ENCODE results near the gene LPIN2.

LPIN2 gene

DNA sequence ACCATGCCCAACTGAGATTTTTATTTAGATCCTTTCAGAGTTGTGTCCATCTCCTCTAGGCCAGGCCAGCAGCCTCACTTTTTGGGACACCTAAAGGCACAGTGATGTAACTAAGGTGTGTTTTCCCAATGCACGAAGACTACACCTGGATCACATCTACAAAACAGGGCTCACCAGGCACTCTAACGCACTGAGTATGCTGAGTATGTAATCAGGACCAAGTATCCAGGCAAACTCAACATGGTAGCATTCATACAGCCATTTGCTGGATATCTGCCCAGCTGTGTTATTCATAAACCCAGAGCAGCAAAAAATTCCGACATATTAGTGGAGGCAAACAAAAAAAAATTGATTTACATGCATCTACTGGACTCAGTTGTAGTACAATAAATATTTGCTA is 33.8 kb downstream of the LPIN2 start:
- DNase-seq: no peak

DNA sequence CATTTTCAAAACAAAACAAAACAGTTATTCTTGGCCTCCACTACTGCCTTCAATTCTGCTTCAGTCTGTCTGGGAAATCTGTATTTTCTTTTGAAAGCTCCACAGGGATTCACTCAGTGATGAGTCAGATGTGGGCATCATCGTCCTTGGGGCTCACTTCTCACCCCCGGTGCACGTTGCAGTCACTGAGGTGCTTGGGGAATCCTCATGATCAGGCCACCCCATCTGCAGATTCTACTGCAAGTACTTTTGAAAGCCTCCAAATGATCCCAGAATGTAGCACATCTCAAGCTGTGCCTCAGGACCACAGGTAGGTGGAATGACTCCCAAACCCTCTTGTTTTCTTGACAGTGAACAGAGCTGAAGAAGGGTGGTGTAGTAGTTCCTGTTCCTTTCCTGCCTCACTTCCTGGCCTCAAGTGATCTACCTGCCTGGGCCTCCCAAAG is 34.3 kb downstream of the LPIN2 start:
- DNase-seq: peak; percentile 3

DNA sequence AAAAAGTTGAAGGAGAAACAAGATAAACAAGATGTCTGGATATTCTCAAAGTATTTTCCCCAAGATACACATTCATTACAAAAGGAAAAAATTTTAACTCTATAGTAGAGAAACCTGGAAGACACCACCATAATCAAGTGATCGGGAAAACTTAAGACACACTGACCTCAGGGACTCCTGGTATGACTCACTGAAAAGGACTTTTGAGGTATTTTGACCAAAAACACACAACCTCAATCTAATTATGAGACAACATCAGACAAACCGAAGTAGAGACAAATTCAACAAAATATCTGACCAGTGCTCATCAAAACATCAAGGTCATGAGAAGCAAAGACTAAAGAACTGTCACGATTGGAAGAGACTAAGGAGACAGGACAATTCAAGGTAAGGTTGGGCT is 34.7 kb downstream of the LPIN2 start:
- no peak for DNase-seq

DNA sequence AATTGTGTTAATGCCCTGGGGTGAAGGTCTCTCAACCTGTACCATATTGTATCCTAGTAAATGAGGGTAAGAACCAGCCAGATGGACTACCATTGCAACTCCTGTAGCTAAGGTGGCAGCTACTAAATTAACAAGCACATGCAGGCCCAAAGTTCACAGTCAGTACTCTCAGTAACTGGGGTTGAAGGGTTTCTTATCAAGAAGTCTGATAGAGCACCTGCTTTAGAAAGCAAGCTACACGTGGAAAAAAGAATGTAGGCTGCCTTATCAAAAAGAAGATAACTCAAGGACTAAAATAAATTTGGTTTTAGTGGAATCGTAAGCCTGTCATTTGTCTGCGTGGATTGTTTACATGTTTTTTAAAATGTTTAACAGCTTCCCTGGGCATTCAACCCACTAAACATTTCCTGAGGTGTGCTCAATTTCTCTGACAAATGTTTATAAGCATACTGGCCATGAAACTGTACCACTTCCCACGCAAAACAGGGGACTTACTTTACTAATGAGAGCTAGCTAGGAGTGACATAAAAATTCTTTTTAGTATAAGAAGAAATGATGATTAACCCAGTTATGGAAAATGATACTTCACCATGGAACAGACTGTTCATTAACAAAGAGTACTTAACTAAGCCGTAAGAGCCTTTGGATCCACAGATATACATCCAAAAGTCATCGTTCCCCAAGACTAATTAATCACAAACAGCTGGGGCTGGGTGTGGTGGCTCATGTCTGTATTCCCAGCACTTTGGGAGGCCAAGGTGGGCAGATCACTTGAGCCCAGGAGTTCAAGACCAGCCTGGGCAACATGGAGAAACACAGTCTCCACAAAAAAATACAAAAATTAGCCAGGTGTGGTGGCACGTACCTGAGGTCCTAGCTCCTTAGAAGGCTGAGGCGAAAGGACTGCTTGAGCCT is 36.5 kb downstream of the LPIN2 start:
- DNase-seq: no peak

DNA sequence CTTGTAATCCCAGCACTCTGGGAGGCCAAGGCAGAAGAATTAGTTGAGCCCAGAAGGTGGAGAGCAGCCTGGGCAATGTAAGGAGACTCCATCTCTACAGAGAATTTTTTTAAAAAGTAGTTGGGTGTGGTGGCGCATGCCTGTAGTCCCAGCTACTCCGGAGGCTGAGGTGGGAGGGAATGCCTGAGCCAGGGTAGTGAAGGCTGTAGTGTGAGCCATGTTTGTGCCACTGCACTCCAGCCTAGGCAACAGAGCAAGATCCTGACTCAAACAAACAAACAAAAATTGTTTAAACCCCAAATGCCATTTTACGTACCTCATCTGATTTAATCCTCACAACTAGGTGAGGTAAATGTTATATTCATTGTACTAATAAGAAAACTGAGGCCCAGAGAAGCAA is 38.2 kb downstream of the LPIN2 start:
- no peak for DNase-seq

DNA sequence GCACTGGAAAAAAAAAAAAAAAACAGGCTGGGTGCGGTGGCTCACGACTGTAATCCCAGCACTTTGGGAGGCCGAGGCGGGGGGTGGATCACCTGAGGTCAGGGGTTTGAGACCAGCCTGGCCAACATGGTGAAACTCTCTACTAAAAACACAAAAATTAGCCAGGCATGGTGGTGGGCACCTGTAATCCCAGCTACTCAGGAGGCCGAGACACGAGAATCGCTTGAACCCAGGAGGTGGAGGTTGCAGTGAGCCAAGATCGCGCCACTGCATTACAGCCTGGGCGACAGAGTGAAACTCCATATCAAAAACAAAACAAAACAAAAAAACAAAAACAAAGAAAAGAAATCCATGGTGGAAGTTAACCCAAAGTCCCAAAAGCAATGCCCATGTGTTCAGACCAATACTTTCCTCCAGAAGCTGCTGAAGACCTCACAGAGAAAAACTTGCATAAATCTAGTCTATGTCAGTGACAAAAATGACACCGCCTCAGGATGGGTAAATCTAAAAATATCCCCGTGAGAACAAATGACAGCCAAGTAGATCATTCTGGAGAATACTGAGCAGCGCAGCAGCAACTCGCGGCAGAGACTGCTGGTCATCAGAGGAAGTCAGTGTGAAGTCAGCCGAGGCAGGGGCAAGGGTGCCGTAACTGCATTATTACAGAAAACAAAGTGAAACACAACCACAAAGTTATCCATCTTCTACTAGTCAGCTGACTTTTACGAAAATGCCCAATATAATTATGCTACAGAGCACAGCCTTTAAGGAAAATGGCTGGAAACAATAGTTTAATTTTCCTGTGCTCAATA is 41.0 kb downstream of the LPIN2 start:
- no peak for DNase-seq

DNA sequence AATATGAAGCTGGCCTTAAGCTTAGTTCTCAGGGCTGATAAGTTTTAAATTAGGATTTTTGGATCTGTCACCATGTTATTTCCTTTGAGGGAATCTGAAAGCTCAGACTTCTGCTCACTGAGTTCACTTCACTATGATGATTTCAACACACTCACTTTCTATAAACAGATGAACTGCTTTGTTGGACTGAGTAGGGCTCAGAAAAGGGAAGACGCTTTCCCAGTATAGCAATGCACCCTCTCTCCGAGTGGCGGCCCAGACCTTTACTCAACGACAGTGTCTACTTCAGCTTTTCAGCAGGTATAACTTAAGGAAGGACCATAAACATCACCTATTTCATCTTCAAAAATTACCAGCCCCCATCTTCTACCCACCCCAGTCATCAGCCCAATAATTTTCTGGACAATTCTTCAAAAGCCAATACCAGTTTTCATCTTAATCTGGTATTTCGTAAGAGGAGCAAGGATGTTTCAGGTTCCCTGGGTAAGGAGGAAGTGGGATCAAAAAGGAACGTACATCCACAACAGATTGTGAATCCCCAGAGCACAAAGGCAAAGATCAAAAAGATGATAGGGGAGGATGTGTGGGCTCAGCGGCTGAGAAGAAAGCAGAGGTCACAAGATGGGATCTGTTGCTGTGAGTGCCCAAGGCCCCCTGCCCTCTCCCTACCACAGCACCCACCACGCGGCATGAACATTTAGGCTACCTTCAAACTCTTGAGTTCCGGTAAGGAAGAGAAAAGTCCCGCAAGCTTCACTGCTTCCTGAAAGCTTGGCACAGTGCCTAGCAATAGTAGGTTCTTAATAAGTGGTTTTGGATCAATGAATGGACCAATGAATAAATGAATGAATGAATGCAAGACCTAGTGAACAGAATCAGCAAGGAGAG is 41.9 kb downstream of the LPIN2 start:
- no peak for DNase-seq

DNA sequence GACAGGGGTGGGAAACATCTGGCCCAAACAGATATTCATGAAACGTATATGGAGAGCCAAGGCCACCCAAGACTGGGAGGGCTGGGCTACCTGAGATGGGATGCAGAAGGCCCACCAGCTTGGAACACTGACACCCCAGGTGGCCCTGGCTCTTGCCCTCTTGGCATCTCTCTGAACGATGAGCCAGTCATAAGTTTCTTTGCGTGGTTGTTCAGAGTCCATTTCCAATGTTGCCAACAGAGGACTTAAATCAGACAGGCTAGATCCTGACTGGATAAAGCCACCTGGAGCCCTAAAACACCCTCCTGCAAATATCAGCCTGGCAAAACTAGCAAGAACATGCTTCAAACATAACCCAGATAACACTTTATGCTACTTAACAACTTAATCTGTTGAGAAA is 42.6 kb downstream of the LPIN2 start:
- DNase-seq: no peak

DNA sequence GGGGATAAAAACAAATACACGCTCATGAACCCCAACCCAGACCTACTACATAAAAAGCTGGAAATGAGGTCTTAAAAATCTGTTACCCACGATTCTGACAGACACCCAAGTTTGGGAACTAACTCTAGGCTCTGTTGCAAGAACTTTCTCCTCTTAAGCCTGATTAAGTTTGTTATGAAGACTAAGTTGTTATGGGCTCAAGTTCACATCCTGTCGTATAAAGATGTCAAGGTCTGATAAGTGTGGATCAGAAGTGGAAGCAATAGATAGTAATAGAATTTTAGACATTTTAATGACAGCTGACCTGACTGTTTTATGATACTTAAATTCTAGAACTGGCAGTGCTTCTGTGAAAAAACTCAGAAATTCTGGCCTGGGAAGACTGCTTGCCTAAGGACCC is 43.2 kb downstream of the LPIN2 start:
- no peak for DNase-seq

DNA sequence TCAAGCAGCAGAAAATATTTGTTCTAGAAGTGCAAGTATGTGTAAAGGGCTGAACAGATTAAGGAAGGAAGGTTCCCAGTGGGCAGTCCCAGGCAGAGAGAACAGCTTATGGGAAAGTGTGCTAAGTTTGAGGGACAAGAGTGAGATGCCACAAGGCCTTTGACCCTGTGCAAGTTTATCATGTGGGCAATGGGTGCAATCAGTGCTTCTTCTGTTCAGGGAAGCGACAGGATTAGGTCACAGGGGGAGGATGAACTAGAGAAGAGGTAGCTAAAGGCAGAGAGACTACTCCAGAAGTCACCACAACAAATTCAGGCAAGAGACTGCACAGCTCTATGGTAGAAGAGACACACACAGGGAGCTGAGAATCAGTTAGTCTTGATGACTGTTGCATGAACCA is 44.3 kb downstream of the LPIN2 start:
- no peak for DNase-seq

DNA sequence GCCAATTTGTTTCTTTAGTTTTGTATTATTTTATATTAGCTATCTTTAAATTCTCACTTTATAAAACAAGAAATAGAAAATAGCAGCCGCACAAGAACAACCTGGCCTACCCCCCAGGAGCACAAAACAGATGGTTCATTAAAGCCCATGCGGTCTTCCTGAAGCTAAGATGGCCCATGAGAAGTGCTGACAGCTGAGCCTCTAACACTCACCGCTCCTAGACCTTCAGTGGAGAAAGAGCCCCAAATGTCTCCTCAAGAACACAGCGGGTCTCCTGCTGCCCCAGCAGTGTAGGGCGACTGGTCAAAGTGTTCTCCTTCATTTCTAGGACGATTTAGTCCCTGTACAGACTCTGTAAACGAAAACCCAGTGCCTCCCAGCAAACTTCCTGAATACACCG is 45.1 kb downstream of the LPIN2 start:
- DNase-seq: no peak

DNA sequence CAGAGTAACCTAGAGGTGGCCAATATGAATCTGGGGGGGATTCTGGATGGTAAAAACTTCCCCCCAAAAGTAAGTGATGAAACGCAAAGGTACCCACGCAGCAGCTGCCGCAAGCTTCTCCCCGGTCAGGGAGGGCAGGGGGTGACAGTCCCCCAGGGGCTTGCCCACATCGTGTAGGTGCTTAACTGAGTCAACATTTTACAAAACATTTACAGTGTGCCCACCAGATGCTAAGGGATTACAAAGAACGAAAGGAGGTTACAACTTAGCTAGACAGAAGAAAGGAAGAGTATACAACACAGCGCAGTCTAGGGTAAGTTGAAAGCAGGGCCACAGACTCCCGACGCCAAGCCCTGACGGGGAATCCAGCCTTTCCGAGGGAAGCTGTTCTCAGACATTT is 45.6 kb downstream of the LPIN2 start:
- DNase-seq: no peak

DNA sequence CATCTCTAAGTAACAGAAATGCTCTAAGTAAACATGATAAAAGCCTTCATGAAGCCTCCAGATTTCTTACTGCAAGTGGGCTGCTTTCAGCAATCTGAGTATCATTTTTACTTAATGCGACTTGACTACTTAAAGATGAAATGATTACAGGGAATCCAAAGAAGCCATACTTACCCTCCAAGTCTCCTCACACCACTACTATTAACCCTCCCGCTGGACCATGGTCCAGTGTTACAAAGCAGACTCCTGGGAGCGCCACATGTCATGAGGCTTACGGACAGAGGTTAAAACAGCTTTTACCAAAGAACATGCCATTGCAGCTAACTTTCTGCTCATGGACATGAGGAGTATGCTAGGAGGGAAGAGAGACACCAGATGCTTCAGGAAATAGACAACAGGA is 46.4 kb downstream of the LPIN2 start:
- DNase-seq: no peak

DNA sequence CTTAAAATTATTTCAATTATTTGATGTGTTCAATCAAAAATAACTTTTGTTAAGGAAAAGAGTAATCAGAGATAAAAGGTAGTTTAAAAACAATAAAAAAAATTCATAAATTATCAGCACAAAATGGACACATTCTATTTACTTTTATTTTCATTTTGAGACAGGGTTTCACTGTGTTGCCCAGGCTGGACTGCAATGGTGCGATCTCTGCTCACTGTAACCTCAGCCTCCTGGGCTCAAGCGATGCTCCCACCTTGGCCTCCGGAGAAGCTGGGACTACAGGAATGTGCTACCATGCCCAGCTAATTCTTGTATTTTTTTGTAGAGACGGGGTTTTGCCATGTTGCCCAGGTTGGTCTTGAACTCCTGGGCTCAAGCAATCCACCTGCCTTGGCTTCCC is 47.1 kb downstream of the LPIN2 start:
- no peak for DNase-seq

DNA sequence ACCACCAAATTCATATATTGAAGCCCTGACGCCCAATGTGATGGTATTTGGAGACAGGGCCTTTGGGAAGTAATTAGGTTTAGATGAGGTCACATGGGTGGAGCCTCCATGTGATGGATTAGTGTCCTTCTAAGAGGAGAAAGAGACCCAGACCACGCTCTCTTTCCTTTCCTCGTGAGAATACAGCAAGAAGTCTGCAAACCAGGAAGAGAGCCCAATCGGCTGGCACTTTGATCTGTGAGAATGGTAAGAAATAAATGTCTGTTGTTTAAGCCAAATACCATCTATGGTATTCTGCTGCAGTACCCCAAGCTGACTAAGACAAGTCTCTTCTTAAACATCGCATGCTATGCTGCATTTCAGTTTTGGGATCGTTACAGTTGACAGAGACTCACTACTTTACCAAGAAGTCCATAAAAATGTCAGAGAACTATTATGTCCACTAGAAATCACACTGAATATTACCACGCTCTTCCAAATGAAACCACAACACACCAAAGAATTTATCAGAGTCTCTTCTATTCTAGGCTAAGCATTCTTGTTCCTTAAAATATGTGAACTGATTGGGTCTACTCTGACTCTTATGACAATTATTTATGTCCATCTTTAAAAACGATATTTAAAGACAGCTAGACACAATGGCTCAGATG is 48.5 kb downstream of the LPIN2 start:
- no peak for DNase-seq

All from GOT3 (cell line).